ENCODE measurements around the gene CAPZA2. TPM values are rescaled to one million over a fixed set of nuclear protein-coding genes. Genes with fewer than 3 reads are reported as not detected.

CAPZA2 gene
- total and polyA plus RNA-seq, 9 of the 15 experiments (the other 6 are each of a cell fraction or from before 2014, with no cell fraction given) = 67.0 to 524 (median 176) TPM

- ChIA-PET CTCF (ENCODE audit: low intra/inter-chr PET ratio) (no interaction called here), POLR2A (interaction anchor here (0.7 to 4.5 kb wide), 10 partner anchors 9 to 95 kb away, joined by 3 to 38 read pairs (median 5); no protein-coding TSS in a partner anchor)
- intact Hi-C loops (cut with micrococcal nuclease) (loop anchor here (10.0 kb wide), 3 partner anchors 452 to 1228 kb away; partner anchors contain the start of gene LSM8), in situ Hi-C loops (cut with MboI) (loop anchor here (25.0 kb wide), 1 partner anchor 1231 kb away; the partner anchor contains the start of gene LSM8)
- TF ChIP-seq ZFX (CRISPR knock-in tag; IDR thresholded peaks at IDR 0.05) (peak; percentile 55), MAFF (IDR thresholded peaks at IDR 0.05; ENCODE audit: low read length) (no peak), LCOR (CRISPR knock-in tag; IDR thresholded peaks at IDR 0.05) (0 out of 2 replicates have a peak, but pooled peaks have one; percentile 10), ZFP91 (CRISPR knock-in tag; IDR thresholded peaks at IDR 0.05) (peak; percentile 24; the same call in 1 of the 2 replicates), MAZ (CRISPR knock-in tag; conservative IDR thresholded peaks at IDR 0.05 in 1 of 2, IDR thresholded peaks at IDR 0.05 in 1 of 2) (0 out of 4 replicates have a peak, but pooled peaks of 1 of the 2 experiments have one; percentile 5), ETV5 (CRISPR knock-in tag; IDR thresholded peaks at IDR 0.05; ENCODE audit: low read depth) (peak; percentile 48; the same call in 1 of the 2 replicates), PRDM10 (IDR thresholded peaks at IDR 0.05; ENCODE audit: partially characterized antibody) (no peak), THAP12 (CRISPR knock-in tag; IDR thresholded peaks at IDR 0.05) (no peak), SP1 (CRISPR knock-in tag; IDR thresholded peaks at IDR 0.05) (peak; percentile 28; the same call in 1 of the 2 replicates), NR1H2 (CRISPR knock-in tag; IDR thresholded peaks at IDR 0.05) (0 out of 2 replicates have a peak, but pooled peaks have one; percentile 74)
- TF ChIP-seq, protein P1, sequence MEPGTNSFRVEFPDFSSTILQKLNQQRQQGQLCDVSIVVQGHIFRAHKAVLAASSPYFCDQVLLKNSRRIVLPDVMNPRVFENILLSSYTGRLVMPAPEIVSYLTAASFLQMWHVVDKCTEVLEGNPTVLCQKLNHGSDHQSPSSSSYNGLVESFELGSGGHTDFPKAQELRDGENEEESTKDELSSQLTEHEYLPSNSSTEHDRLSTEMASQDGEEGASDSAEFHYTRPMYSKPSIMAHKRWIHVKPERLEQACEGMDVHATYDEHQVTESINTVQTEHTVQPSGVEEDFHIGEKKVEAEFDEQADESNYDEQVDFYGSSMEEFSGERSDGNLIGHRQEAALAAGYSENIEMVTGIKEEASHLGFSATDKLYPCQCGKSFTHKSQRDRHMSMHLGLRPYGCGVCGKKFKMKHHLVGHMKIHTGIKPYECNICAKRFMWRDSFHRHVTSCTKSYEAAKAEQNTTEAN (CRISPR knock-in tag; IDR thresholded peaks at IDR 0.05) = no peak
- no peaks in the 10 kb centered on the region for H4K20me1 ChIP-seq (replicated peaks; ENCODE audit: control insufficient read depth, insufficient read depth, low read length)
- H3K9ac ChIP-seq (ENCODE audit: insufficient read depth in 1 of 2, low read depth in 2 of 2, low read length in 2 of 2) = peak overlapping the region; percentile 49 to 96; a peak in 3 of 4 replicates
- H3K9me3 ChIP-seq (replicated peaks; ENCODE audit: control insufficient read depth, insufficient read depth, low read depth, low read length) = no peaks in the 10 kb centered on the region
- H3K27ac ChIP-seq (ENCODE audit: extremely low read depth, low read depth, low read length) = peak overlapping the region; percentile 95; the same call in 2 of the 3 replicates
- no peaks in the 10 kb centered on the region for H3K9me1 ChIP-seq (ENCODE audit: control insufficient read depth, insufficient read depth, low read length)
- ATAC-seq (peak; percentile 1), DNase-seq (ENCODE audit: extremely low read depth in 1 of 4, low spot score in 3 of 4) (peak in 1 of 4 experiments; percentile 33), FAIRE-seq (no peak)
- WGBS (ENCODE audit: insufficient coverage, low coverage, missing lambda C conversion rate) = 42% methylated on average over 2 of the region's 2 CpGs
- H3K79me2 ChIP-seq (ENCODE audit: control insufficient read depth, insufficient read depth, low read length) = peaks cover 58% of the 10 kb centered on the region
- H3K27me3 ChIP-seq (ENCODE audit: control insufficient read depth in 2 of 2, insufficient read depth in 2 of 2, low read length in 2 of 2) = no peaks in the 10 kb centered on the region
- no TSS peak for BruUV-seq (replicated peaks)
- peaks cover 4 to 37% of the 10 kb centered on the region in 2 experiments for H3K4me1 ChIP-seq (replicated peaks in 1 of 2; ENCODE audit: control insufficient read depth in 2 of 2, insufficient read depth in 2 of 2, low read length in 2 of 2)
- H3K4me2 ChIP-seq (ENCODE audit: insufficient read depth, low read length) = peak overlapping the region; percentile 96; the same call in 1 of the 2 replicates
- H3K36me3 ChIP-seq (ENCODE audit: control insufficient read depth, insufficient read depth, low read length) = peaks cover 8% of the 10 kb centered on the region; the same call in 1 of the 3 replicates
- H3K4me3 ChIP-seq = no peak overlapping the region
- H2AFZ ChIP-seq (ENCODE audit: low read depth, low read length) = peak overlapping the region; percentile 52
These were observed 94.1 kb downstream of the CAPZA2 start for GRCh38 chr7:116956477-116956804.

Measured in K562 (cell line).